NCI-H2171 treated with DMSO at 0.1 percent for 48 hours (cell line): ENCODE measurements around the gene GART.
"Not testable (repeated sequence)": the region's sequence is repeated elsewhere in the genome, so short reads cannot be mapped to it uniquely, and the experiment has no call there.

ENCODE experiments used
- DNase-seq: peaks from one replicate; lab custom pipeline; 2025; lab: John Stamatoyannopoulos, UW

Gene GART

DNA sequence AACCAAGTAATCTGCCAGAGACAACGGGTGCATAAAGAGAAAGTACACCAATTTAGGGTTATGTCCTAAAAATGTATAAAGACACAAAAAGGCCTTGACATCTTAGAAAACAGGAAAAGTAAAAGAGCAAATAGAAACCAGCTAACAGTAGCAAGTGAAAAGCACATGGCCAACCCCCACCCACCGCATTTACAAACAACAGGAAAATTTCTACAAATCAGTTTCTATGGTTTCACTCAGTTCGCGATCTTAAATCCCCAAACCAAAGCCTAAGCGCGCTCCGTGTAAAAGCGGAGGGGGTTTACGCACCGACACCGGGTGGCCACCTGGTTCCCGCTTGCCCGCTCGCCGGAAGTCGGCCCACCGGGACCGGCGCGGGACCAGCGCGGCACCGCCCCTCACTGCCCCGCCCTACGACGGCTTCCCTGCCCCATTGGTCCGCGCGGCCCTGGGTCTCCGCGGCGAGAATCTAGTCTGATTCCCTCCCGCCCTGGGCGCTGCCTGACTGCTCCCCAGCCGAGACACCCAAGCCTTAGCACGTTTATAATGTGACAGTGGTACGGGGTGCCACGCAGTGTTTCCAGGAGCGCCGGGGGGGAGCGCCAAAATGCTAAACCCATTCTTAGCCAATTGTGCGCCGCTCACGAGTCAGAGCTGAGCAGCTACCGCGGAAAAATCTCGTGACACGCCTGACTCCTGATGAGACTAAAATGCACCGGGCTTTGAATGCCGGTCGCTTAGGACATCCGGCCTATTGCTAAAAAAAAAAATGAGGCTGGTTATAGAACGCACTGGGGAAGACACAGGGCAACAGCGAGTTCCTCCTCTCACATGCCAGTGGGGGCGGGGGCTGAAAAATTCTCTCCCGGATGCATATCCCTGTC, at the start of gene GART:
GART (minus strand) TSS at position 362 of the 884 bp plus-strand sequence. CDS start 2,802 bp downstream, outside the sequence.
- peak; percentile 82 for DNase-seq

DNA sequence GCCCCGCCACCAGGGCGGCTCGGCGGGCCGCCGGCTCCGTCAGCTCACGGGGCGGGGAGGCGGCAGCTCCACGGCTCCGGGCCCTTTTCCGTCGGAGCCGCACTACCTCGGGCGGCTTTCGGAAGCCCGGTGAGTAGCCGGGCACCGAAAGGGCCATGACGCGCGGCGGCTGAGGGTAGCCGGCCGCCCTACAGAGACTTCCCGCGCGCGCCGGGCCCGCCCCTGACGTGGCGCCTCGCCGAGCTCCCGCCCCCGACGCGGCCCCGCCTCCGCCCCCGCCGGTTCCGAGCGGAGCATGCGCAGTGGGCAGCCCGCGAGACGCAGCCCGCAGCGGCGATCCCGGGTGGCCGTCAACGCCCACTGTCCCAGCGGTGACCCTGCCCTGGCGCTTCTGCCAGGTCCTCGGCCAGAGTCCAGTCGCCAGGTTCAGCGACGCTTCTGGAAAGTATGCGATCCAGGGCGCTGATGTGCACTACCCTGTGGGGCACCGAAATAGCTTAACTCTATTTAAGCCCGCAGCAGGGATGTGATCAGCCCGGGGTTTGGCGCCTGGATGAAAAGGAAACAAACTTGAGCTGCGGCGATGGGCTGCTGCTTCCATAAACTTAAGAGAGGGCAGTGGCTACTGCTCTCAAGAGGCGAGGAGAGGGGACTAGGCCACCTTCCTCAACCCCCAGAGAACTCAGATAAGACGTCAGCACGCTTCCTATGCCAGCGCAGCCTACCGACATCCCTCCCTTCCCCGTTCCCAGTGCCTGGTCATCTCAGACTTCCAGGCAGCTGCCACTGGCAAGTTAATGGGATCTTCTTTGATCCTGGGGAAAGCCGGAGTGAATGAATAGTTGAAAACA, 46.8 kb upstream of the GART start, which contains the start of gene DONSON:
DONSON (minus strand) TSS at position 200 of the 851 bp plus-strand sequence; CDS start at position 157, 43 bp downstream.
- peak; percentile 71 for DNase-seq

DNA sequence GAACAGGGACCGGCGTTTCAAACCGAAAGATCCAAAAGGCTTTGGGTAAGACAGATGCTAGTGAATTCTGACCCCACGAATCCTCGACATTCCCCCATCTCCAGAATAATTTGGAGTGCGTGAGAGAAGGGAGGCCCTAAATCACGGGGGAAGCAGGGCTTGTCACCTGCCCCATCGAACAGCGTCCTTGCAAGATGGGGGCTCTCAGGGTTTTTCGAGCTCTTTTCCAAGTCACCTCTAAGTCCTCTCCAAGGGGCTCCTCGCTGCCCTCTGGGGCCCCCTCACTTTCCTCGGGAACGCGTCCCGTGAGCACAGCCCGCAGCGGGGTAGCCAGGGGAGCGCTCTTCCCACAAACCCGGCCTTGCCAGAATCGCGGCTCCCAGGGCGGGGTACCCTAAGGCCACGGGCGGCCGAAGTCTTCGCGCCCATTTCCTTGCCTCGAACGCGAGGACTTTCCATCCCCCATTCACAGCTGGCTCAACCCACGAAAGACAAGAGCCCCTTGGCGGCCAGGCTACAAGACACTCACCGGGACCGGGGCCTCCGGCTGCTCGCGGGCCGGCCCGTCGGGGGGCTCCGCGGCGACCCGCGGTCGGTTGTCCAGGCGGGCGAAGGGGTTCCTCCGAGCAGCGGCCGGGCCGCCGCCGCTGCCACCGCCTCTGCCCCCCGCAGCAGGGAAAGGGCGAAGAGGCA, 46.0 kb upstream of the GART start:
- DNase-seq, result peak; percentile 48

DNA sequence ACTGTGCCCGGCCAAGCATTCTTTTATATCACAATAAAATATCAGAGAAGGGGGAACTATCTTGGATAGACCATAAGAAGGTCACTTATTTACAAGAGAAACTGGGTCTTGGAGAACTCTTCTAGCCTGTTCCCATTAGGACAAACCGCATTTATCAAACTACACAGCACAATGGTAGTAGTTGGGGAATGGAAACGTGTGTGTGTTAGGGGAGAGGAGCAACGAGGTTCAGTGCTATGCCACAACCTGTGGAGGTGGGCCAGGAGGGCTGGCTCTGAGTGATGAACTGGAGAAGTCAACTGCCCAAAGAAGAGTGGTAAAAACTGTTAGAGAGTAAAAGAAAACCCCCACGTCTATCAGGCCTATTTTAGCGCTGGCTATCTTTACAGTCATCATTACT, 45.0 kb upstream of the GART start:
- no peak for DNase-seq

DNA sequence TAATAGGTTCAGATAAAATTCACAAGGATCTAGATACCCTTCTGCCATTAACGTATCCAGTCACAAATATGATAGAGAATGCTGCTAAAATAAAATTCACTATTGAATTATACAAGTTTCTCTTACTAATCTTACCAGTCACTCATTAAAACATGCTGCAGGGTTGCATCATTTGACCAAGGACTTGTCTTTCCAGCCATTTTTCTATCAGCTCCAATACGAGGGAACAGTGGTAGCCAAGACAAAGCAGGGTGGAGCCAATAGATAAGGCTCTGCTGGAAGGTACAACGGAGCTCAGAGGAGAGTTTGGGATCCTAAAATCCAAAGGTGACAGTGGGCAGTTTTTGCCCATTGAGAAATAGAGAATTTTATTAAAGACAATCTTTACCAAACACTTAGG, 42.5 kb upstream of the GART start:
- no peak for DNase-seq

DNA sequence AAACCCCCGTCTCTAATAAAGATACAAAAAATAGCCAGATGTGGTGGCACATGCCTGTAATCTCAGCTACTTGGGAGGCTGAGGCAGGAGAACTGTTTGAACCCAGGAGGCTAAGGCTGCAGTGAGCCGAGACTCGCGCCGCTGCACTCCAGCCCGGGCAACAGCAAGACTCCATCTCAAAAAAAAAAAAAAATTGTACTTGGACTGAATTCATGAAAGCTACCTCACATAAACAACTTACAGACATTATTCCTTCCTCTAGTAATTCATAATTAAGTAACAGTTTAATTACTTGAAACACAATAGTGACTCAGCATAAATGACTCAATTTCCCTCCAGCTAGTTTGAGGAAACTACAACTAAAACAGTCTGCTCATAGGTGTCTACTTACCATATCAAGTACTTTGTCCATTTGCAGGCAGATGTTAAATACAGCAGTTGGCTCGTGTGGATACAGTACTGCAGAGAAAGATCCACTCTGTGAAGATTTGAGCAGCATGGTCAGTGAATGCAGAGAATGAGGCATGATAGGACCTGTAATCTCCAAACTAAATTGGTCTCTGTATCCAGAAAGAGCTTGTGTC, 37.1 kb upstream of the GART start:
- peak; percentile 33 for DNase-seq

DNA sequence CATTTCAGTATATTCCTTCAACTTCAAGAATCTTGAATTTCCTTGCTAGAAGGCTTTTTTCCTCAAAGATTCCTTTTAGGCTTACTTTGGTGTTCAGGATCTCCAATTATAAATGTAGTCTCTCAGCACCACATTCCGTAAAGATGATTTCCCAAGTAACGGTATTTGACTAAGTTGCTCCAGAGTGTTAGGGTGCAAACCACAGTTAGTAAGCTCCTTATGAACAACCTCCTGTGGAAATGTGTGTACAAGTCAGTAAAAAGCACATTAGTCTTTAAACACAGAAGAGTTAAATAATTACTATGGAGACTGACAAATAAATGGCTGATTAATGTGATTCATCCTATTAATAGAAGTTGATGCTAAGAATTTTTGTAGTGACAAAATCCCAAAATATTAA, 36.3 kb upstream of the GART start:
- DNase-seq, result peak; percentile 7

DNA sequence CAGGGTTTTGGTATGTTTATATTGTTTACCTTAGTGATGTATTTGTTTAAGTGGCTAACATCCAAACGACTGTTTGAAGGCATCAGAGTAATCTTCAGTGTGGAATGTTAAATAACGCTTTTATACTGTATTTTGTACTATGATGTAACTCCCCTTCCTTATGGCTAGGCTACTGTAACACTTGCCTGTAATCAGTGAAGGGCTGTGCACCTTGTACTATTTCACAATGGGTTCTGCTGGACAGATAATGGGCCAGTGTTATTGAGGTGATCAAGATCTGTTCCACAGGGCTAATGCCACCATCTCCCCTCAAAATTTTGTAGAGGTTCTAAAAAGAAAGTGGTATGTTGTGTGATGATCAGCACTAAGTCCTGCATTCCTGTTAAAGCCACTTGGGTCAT, 34.8 kb upstream of the GART start:
- not testable (repeated sequence) for DNase-seq

DNA sequence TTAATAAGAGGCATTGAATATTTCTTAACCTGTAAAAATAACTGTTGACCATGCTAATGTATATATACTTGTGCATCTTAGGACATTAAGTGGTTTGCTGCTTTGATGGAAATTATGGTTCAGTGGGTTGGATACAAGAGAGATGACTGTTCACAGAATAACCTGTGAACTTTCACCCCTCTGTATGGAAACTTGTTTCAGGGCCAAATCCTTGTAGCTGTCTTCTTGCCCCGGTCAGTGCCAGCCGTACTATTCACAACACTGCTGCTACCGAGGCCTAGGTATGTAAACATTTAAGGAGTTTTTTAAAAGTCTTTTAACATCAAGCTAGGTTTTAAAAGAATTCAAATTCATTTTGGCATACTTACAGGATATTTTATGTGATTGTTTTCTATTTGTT, 30.4 kb upstream of the GART start:
- DNase-seq, result no peak

DNA sequence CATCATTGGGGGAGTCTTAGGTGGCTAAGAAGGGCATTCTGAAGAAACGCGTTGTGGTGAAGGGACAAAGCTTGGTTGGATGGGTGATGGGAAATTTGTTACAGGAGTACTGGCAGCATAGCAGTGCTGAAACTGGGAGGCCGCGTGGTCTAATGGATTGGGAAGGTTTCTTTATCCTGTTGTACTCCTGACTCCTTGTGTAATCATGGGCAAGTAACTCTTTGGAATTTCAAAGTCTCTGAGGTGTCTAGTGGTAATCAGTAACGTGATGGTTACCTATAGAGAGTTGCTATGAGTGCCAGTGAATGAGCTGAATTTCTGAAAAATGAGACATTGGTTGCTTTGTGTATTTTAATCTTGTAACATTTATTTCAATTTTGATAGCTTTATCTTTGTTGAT, 28.1 kb upstream of the GART start:
- no peak for DNase-seq

DNA sequence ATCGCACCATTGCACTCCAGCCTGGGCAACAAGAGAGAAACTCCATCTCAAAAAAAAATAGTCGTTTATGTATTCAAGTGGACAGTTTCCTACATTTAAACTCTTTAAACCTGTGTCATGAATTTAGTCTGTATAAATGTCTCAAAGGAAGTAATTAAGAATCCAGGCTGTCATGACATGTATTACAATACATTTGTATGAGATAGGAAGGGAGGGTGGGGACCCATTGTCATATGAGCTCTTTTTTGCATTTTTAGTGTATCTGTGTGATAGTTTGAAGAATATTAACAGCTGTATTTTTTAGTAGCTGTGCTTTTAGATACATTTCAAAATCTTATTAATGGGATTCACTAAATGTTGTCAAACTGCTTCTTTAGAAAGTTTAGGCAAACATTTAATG, 26.5 kb upstream of the GART start:
- DNase-seq, result no peak

DNA sequence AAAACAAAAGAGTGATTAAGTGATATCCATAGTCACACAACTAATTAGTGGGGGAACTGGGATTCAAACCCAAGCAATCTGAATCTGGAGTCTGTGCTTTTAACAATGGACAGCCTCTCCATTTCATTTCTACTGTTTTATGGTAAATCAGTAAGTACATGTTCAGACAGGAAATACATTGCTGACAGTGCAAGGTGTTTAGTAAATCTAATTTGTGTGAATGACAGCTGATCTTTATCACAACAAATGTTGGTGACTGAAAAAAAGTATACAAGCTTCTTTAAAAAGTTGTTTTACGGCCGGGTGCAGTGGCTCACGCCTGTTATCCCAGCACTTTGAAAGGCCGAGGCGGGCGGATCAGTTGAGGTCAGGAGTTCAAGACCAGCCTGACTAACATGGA, 26.0 kb upstream of the GART start:
- DNase-seq, result no peak

DNA sequence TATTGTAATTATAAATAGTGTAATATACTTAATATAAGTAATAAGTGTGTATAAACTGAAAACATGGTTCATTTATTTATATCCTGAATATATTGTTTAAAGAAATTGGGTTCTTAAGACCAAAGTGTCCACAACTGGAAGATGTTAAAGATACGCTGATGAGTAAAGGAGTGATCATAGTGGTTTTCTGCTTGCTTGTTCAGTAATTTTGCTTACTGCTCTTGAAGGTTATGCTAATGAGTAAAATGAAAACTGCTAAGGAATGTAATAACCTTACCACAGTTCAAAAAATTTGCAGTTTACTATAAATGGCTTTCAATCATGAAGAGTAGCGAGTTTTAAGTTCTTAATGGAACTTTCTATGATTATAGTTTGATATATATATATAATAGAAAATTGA, 24.6 kb upstream of the GART start:
- DNase-seq, result no peak

DNA sequence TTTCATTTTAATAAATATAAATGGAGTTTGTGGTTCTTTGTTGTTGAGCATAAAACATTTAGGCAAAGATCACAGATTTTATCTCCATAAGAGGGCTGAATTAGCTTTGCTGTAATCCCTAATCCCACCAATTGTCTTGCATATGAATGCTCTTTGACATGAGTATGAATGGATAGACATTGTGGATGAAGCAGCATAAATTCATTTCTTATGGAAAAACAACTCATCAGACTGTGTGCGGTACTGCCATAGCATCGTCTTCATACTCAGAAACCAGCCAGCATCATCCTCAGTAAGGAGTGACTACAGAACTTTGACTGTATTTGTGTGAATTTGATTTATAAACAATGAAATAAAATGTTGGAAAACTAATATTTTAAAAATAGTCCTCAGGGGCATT, 20.5 kb upstream of the GART start:
- DNase-seq, result no peak

DNA sequence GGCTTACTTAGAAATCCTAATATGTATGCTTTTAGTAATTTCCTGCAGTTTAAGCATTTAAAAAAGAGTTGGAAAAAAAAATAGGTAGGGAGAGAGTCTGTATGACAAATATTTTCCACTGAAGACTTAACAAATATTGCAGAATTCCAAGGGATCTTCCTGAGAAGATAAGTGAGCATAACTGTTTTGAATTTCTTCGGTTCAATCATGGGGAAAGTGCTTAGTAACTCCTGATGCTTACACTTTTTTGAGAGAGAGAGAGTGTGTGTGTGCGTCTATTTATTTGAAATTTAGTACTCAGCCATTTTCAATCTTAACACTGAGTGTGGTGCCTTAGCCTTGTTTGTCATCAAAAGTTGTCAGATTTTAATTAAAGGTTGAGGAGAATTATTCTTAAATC, 19.5 kb upstream of the GART start:
- no peak for DNase-seq

DNA sequence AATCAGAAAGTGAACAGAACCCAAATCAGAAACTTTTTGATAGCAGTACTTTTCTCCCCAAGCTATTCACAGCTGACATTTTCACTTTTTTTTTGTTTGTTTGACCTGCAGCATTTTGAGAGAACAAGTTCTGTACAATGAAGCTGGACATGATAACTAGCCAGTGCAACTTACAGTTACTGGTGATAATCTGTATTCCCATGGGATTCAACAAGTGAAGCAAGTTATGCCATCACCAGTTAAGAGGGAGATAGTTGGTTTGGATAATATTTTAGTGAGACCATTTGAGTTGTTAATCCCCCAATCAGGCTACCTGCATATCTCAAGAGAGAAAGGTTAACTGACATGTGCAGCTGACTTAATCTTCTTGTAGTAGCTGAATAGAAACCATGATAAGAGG, 19.0 kb upstream of the GART start:
- DNase-seq, result no peak

DNA sequence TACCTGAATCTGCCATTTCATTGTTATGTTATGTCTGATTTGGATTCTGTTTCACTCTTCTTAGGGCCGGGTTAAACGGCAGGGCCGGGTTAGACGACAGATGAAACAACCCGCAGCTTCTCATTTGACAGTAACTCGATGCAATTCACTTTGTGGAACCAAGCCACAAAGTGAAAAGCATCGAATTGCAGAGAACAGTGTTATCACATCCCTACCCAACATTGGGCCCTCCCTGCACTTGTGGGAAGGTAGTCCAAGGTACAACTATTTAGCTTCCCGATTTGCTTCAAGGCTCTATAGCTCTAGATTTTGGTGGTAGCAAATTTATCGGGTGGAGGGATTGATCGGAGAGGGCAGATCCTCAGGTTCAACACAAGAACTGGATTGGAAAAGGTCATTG, 17.9 kb upstream of the GART start:
- DNase-seq, result no peak

DNA sequence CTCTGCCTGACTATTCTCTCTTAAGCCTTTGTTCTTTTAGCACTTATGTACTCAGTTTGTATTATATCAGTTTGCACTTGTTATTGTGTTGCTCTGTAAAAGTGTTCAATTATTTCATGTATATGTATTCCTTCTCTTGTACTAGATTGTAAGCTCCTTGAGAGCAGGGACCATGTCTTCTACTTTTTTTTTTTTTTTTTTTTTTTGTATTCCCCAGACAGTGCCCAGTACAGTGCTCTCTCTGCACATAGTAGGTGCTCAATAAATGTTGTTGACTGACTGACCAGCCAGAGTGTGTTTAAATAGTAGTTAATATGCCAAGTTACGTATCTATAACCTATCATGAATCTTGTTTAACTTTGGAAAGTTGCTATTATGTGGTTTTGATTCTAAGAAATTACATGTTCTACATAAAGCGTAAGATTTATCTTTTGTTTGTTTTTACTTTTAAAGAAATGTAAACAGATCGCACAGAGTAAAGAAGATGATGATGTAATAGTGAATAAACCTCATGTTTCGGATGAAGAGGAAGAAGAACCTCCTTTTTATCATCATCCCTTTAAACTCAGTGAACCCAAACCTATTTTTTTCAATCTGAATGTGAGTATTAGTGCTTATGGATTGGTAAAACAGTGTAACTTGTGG, 17.0 kb upstream of the GART start:
- DNase-seq, result no peak

DNA sequence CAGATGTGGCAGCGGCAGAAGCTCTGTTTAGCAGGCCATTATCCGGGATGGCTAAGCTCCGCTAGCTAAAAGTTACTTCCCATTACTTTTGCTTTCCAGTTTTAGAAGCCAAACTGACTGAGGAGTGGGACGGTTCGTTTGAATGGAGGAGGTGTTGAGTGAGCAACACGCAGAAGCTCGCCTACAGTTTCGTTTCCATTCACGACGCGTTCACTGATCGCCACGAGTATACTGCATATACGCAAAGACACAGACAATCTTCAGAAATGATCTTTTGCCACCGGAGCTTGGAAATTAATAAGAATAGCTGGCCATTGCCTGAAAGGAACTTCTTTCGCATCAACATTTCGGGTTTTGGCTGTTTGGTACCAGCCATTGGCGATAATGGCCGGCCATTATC, 15.5 kb upstream of the GART start:
- no peak for DNase-seq

DNA sequence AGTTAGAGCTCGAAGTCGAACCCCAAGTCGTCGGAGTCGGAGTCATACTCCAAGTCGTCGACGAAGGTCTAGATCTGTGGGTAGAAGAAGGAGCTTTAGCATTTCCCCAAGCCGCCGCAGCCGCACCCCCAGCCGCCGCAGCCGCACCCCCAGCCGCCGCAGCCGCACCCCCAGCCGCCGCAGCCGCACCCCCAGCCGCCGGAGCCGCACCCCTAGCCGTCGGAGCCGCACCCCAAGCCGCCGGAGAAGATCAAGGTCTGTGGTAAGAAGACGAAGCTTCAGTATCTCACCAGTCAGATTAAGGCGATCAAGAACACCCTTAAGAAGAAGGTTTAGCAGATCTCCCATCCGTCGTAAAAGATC, 13.0 kb upstream of the GART start:
- no peak for DNase-seq

DNA sequence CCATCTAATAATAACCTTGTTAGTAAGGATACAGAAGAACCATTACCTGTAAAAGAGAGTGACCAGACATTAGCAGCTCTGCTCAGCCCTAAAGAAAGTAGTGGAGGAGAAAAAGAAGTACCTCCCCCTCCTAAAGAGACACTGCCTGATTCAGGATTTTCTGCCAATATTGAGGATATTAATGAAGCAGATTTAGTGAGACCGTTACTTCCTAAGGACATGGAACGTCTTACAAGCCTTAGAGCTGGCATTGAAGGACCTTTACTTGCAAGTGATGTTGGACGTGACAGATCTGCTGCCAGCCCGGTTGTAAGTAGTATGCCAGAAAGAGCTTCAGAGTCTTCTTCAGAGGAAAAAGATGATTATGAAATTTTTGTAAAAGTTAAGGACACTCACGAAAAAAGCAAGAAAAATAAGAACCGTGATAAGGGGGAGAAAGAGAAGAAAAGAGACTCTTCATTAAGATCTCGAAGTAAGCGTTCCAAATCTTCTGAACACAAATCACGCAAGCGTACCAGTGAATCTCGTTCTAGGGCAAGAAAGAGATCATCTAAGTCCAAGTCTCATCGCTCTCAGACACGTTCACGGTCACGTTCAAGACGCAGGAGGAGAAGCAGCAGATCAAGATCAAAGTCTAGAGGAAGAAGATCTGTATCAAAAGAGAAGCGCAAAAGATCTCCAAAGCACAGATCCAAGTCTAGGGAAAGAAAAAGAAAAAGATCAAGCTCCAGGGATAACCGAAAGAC, 12.5 kb upstream of the GART start:
- no peak for DNase-seq
